GM12873 (cell line): Measurements from ENCODE around the gene DLK1.

Experiments used
- CTCF ChIP-seq: IDR thresholded peaks from 2 replicates; pipeline ENCODE4 v1.5.1; 2012; ENCODE audit warnings: low read depth, mild to moderate bottlenecking, moderate library complexity, low read length, control low read depth; ENCODE audit not compliant: insufficient read depth; ENCODE audit errors: missing control alignments

The DLK1 gene

DNA sequence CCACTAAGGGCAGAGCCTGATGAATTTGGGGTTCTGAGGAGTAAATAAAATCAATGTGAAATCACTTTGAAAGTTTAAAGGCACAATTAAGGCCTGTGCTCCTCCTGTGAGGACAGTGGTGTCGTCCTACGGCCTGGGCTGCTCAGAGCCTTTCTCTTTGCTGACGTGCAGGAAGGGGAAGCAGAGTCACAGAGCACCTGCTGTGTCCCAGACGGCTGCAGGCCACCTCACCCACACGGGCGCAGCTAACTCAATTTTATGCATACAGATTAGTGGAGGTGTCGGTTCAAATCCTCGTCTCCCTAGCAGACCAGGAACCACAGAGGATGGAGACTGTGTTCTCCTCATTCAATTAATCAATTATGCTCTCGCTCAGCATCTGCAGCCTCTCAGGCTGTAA is 11.4 kb upstream of the DLK1 start:
- no peak for TF ChIP-seq CTCF

DNA sequence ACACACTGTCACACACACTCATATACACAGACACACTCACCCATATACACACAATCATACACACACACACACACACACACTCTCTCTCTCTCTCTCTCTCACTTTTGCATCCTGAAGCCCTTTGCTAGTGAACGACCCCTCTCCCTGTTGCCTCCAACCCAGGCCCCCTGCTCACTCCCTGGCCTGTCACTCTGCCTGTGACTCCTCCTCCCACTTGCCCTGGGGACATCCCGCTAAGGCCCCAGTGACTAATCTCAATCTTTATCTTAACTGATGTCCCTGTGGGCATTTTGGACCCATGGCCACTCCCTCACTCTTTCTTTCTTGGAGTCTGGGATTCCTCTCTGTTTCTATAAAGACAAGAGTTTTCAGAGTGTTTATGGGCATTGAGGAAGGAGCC is 10.9 kb upstream of the DLK1 start:
- TF ChIP-seq CTCF: no peak

GRCh38 chr14:100717386-100717785 is 9.3 kb upstream of the DLK1 start:
- TF ChIP-seq CTCF: no peak

GRCh38 chr14:100719976-100720520 is 6.6 kb upstream of the DLK1 start:
- TF ChIP-seq CTCF: no peak

- TF ChIP-seq CTCF: no peak
Measured at GRCh38 chr14:100721568-100721967, 5.1 kb upstream of the DLK1 start.

- TF ChIP-seq CTCF: no peak
Measured at GRCh38 chr14:100722367-100722766, 4.3 kb upstream of the DLK1 start.

- TF ChIP-seq CTCF: no peak
Measured at GRCh38 chr14:100723135-100723829, 3.4 kb upstream of the DLK1 start.
